IPS-18a (cell line): ENCODE data around the gene HOXA13.

Experiments used
- H3K27ac ChIP-seq: one replicate; pipeline ENCODE4 v1.5.1; 2013; ENCODE audit warnings: low read length
- H3K27me3 ChIP-seq: one replicate; pipeline ENCODE4 v1.6.1; 2013; ENCODE audit warnings: mild to moderate bottlenecking, low read length; ENCODE audit not compliant: control insufficient read depth, insufficient read depth
- H3K36me3 ChIP-seq: one replicate; pipeline ENCODE4 v1.6.1; 2013; ENCODE audit warnings: low read depth, low read length; ENCODE audit not compliant: control insufficient read depth
- H3K4me1 ChIP-seq: one replicate; pipeline ENCODE4 v1.6.1; 2013; ENCODE audit warnings: low read depth, low read length; ENCODE audit not compliant: control insufficient read depth
- H3K4me3 ChIP-seq: one replicate; pipeline ENCODE4 v1.5.1; 2013; ENCODE audit warnings: low read length
- H3K9ac ChIP-seq: one replicate; pipeline ENCODE4 v1.6.1; 2013; ENCODE audit warnings: mild to moderate bottlenecking, low read length, moderate library complexity
- H3K9me3 ChIP-seq: one replicate; pipeline ENCODE4 v1.6.1; 2013; ENCODE audit warnings: low read depth, low read length; ENCODE audit not compliant: control insufficient read depth

HOXA13 gene

GRCh38 chr7:27199849-27200760 is at the start of gene HOXA13:
Gene HOXA13 (minus strand): TSS chr7:27200091. CDS start chr7:27200077, 14 bp downstream.
- peaks cover 98% of the 10 kb centered on the region for H3K27me3 ChIP-seq
- no peaks in the 10 kb centered on the region for H3K4me1 ChIP-seq
- H3K27ac ChIP-seq = no peak within 1 kb of the TSS
- H3K36me3 ChIP-seq = no peaks in the 10 kb centered on the region
- H3K4me3 ChIP-seq = no peak within 1 kb of the TSS
- peaks cover 5% of the 10 kb centered on the region for H3K9me3 ChIP-seq
- H3K9ac ChIP-seq = no peak within 1 kb of the TSS

GRCh38 chr7:27248911-27249723 is 49.2 kb upstream of the HOXA13 start:
- Histone ChIP-seq H3K9me3 (no peaks in the 10 kb centered on the region), H3K27me3 (peaks cover 100% of the 10 kb centered on the region), H3K4me3 (no peak overlapping the region), H3K9ac (no peak overlapping the region), H3K4me1 (peaks cover 10% of the 10 kb centered on the region), H3K36me3 (no peaks in the 10 kb centered on the region), H3K27ac (no peak overlapping the region)

- no peaks in the 10 kb centered on the region for H3K9me3 ChIP-seq
Measured at GRCh38 chr7:27248427-27248806, 48.5 kb upstream of the HOXA13 start.

GRCh38 chr7:27247452-27248426 is 47.8 kb upstream of the HOXA13 start:
- Histone ChIP-seq H3K9me3 (no peaks in the 10 kb centered on the region), H3K36me3 (no peaks in the 10 kb centered on the region), H3K27me3 (peaks cover 100% of the 10 kb centered on the region), H3K27ac (no peak overlapping the region), H3K9ac (no peak overlapping the region), H3K4me3 (no peak overlapping the region), H3K4me1 (peaks cover 10% of the 10 kb centered on the region)

More at GRCh38 chr7:27248427-27248806, 48.5 kb upstream of the HOXA13 start:
- H3K27me3 ChIP-seq = peaks cover 100% of the 10 kb centered on the region
- no peaks in the 10 kb centered on the region for H3K36me3 ChIP-seq
- H3K27ac ChIP-seq = no peak overlapping the region
- no peak overlapping the region for H3K9ac ChIP-seq
- H3K4me1 ChIP-seq = peaks cover 10% of the 10 kb centered on the region
- H3K4me3 ChIP-seq = no peak overlapping the region

GRCh38 chr7:27247000-27247399 is 47.1 kb upstream of the HOXA13 start:
- Histone ChIP-seq H3K4me3 (no peak overlapping the region), H3K36me3 (no peaks in the 10 kb centered on the region), H3K27ac (no peak overlapping the region), H3K27me3 (peaks cover 100% of the 10 kb centered on the region), H3K9me3 (no peaks in the 10 kb centered on the region), H3K9ac (no peak overlapping the region), H3K4me1 (peaks cover 17% of the 10 kb centered on the region)

GRCh38 chr7:27245798-27246691 is 46.2 kb upstream of the HOXA13 start:
- no peaks in the 10 kb centered on the region for H3K36me3 ChIP-seq
- H3K9me3 ChIP-seq = no peaks in the 10 kb centered on the region
- peaks cover 100% of the 10 kb centered on the region for H3K27me3 ChIP-seq
- H3K9ac ChIP-seq = no peak overlapping the region
- peaks cover 25% of the 10 kb centered on the region for H3K4me1 ChIP-seq
- no peak overlapping the region for H3K27ac ChIP-seq
- peak overlapping the region; percentile 30 for H3K4me3 ChIP-seq

- Histone ChIP-seq H3K9ac (no peak overlapping the region), H3K27ac (no peak overlapping the region), H3K9me3 (no peaks in the 10 kb centered on the region), H3K27me3 (peaks cover 100% of the 10 kb centered on the region), H3K4me1 (peaks cover 25% of the 10 kb centered on the region), H3K4me3 (peak overlapping the region; percentile 30), H3K36me3 (no peaks in the 10 kb centered on the region)
Measured at GRCh38 chr7:27245124-27245797, 45.4 kb upstream of the HOXA13 start.

- H3K9me3 ChIP-seq = no peaks in the 10 kb centered on the region
- no peak overlapping the region for H3K27ac ChIP-seq
- H3K9ac ChIP-seq = no peak overlapping the region
- peaks cover 23% of the 10 kb centered on the region for H3K4me1 ChIP-seq
- H3K27me3 ChIP-seq = peaks cover 100% of the 10 kb centered on the region
- no peak overlapping the region for H3K4me3 ChIP-seq
- H3K36me3 ChIP-seq = no peaks in the 10 kb centered on the region
Measured at GRCh38 chr7:27244488-27245123, 44.7 kb upstream of the HOXA13 start.

- H3K27ac ChIP-seq = no peak overlapping the region
- peak overlapping the region; percentile 18 for H3K4me3 ChIP-seq
- no peak overlapping the region for H3K9ac ChIP-seq
- peaks cover 20% of the 10 kb centered on the region for H3K4me1 ChIP-seq
- H3K36me3 ChIP-seq = no peaks in the 10 kb centered on the region
- no peaks in the 10 kb centered on the region for H3K9me3 ChIP-seq
- H3K27me3 ChIP-seq = peaks cover 100% of the 10 kb centered on the region
Measured at GRCh38 chr7:27243340-27244163, 43.7 kb upstream of the HOXA13 start.
